NCI-H2107 (cell line): ENCODE measurements around the gene UBALD2.
"Not testable (repeated sequence)": the region's sequence is repeated elsewhere in the genome, so short reads cannot be mapped to it uniquely, and the experiment has no call there.

ENCODE experiments used
- DNase-seq: peaks from one replicate; lab custom pipeline; 2025; lab: John Stamatoyannopoulos, UW

Gene UBALD2

DNA sequence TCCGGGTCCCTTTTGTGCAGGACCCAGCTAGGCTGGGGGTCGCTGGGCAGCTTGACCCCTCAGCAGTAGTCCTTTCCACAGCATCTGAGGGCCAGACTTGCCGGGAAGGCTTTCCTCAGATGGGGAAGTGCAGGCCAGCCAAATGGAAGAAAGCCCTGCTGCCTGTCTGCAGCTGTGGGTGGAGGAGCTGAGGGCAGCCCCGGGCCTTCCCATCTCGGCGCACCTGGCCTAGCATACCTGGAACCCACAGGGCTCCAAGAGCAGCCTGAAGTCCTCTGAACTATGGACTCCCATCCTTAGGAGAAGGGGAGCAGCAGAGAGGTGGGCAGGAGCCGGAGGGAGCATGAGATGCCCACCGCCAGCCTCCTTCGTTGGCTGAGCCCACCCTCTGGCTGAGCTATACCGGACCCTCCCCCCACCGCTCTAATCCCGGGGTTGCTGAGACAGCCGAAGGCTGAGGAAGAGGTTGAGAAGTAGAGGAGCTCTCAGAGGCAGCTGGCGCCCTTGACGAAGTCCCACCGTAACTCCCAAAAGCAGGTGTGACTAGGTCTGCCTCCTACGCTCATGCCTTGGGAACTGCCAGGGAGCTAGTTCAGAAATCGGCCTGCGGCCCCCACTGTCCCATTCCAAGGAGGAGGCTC is 13.2 kb downstream of the UBALD2 start:
- no peak for DNase-seq

DNA sequence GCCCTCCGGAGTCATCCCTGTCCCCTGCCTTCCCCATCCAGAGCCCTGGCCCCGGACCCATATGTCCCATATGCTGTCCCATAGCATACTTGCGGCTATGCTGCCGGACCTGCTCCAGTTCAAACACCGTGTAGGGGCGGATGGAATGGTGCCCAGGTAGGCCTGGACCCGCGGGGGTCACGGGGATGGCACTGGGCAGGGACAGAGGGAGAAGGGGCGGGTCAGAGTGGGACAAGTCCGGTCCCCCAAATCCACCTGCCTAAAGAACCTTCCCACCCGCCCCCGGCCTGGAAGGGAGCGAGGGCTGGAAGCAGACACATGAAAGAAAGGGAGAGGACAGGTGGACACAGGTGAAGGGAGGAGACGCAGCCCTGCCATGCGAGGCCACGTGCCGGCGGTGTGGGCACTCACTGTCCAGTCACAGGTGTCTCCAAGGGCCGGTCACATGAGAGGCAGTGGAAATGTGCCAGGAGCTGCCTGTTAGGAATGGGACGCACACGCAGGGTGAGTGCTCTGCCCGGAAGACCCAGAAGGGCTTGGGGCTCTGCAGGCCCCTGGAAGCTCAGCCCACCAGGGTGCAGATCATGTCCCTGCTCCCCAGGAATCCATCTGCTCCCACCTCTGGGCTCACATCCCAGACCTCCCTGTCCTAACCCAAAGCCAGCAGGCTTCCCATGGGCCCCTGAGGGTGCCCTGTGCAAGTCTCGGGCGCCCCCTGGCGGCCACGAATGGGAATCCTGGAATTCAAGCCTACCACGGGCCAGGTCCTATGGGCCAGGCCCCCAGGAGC is 14.0 kb downstream of the UBALD2 start:
- DNase-seq, result peak; percentile 86

DNA sequence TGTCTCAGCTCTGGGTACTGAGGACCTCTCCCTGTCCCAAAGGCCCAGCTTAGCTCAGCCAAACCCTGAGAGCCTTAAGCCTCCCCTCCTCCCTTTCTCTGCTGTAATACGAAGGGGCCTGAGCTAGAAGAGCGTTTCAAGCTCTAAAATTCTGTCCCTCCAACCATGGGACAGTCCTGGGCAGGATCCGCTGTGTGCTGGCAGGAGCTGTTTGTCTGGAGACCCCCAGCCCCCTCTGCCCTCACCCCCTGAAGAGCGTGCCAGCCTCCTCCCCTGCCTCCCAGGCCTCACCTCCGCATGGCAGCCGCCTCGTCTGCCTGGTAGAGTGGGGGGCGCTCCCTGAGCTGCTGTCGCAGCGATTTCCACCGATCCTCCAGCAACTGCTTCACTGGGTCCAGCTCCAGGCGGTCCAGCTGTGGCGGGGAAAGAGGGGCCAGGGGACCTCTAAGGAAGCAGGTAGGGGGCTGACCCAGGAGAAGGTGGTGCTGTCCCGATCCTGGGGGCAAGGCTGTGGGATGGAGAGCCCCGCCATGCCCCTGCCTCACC is 14.7 kb downstream of the UBALD2 start:
- DNase-seq, result no peak

DNA sequence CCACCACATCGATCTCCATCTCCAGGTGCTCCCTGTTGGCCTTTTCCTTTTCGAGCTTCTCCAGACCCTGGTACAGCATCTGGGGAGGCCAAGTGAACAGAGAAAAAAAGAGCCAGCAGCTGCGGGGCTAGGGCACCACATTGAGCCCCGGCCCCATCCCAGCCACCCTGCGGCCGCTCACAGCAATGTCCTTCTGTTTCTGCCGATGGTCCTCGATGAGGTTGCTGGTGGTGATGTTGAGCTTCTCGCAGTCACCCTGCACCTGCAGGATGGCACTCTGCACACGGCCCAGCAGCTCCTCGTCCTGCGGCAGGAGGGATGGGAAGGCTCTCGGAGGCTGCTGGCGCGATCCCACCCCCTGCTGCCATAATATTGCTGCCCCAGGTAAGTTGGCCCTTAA is 15.5 kb downstream of the UBALD2 start:
- DNase-seq, result no peak

DNA sequence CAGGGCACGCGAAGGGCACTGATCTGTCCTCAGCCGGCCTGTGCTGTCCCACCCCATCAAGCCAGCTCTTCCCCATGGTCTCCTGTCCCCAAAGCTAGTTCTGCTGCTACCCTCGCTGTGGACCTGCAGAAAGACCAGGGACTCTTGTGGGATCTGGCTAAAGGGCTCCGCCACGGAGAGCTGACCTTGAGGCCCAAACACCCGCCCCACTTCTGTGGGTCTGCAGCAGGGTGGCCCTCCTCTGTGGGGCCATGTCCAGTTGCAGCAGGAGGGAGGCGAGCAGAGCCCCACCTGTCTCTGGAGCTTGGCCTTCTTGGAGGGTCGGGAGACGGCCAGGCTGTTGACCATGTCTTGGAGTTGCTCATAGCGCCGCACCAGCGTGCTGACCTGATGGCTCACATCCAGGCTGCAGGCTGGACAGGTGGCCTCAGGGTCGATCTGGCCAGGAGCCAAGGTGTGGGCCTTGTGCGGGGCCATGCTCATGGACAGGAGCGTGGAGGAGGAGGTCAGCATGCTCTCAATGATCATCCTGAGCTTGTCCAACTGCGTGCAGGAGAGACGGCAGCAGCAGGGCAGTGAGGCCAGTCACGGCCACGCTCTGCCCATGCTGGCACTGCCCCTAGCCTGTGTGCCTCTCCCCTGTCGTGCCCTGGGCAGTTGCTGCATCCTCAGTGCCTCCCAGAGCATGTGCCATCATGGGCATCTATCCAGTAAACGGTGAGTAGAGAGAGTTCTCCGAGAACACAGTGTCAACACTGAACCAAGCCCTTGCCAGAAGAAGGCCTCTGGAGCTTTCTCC is 16.6 kb downstream of the UBALD2 start:
- no peak for DNase-seq

DNA sequence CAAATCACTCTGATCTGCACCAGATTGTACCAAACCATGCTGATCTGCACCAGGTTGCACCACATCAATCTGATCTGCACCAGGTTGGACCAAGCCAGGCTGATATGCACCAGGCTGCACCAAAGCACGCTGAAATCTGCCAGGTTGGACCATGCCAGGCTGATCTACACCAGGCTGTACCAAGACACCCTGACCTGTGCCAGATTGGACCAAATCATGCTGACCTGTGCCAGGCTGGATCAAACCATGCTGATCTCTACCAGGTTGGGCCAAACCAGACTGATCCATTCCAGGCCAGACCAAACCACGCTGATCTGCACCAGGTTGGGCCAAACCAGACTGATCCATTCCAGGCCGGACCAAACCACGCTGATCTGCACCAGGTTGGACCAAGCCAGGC is 27.4 kb downstream of the UBALD2 start:
- DNase-seq, result no peak

DNA sequence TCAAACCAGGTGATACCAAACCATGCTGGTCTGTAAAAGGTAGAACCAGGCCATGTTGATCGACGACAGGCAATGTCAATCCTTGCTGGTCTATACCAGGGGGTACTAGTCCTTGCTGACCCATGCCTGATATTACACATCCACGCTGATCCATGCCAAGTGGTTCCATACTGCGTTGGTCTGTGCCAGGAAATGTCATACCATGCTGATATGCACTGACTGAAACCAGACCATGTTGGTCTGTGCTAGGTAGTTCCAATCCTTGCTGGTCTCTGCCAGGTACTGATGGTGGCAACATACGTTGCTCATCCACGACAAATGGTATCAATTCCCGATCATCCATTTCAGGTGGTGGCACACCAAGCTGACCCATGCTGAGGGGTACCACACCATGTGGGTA is 28.0 kb downstream of the UBALD2 start:
- DNase-seq, result no peak

DNA sequence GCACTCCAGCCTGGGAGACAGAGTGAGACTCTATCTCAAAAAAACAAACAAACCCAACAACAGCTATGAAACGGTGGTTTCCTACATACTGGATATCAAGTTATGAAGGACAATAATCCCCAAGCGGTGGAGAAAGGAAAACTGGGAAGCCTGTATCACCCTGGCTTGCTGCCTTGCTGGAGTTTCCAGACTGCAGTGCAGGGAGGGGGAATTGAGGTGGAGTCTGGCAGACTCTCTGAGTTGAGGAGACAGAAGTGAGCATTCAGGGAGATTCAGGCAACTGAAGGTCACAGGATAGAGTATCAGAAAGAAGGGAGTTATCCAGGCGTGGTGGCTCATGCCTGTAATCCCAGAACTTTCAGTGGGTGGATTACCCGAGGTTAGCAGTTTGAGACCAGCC is 31.0 kb downstream of the UBALD2 start:
- no peak for DNase-seq

DNA sequence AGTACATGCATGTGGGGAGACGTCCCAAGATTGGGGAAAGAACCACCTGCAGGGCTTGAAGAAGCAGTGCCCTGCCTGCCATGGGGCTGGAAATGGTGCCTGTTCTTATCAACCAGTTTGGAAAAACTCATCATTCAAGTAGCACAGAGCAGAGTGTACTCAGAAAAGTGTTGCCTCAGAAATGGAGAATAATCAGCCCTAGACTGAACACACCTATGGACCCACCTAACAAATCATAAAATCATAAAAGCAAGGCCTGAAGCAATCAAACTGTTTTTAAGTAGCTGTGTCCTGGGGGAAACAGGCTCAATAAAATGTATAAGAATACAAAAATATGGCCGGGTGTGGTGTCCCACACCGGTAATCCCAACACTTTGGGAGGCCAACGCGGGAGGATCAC is 31.7 kb downstream of the UBALD2 start:
- DNase-seq, result no peak

DNA sequence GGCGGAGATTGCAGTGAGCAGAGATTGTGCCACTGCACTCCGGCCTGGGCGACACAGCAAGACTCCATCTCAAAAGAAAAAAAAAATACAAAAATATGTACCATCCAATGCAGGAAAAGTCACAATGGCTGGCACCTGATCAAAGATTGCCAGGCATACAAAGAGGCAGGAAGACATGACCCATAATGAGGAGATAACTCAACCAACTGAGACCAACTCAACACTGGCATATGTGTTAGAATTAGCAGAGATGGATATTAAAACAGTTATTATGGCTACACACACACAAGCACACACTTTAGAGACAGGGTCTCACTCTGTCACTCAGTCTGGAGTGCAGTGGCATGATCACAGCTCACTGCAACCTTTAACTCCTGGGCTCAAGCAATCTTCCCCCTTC is 32.3 kb downstream of the UBALD2 start:
- DNase-seq, result no peak

DNA sequence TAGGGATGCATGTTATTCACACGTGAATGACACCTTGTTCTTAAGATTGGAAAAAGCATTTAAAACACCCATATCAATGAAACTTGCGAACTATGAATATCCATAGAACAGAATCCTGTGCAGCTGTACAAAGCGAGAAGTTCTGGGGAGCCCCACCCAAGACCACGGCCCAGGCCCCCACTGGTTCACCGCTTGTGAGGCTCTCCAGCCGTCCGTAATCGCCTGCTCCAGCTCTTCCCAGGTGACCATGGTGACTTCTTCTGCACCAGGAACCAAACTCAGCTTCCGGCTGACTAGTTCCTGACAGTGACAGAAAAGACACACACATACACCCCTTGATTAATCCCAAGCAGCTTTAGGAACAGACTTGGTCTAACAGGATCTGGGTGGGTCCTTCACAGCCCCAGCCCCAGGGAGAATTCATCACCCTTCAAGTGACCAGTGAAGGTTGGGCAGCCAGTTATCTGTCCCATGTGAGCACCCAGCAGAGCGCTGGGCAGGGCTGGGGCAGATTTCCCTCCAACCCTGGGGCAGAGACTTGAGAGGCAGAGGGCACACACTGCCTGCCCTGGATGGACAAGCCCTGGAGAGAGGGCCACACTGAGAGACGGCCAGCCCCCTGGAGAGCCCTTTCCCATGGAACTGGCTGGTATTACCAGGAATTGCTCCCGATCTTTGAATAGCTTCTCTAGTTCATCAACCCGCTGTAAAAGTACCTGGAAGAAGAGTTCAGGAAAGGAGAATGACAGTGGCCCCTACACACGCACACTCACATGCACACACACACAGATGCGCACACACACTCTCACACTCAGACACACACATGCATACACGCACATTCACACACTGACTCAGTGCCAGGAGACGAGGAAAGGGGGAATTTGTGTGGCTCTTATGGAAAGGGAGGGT is 39.3 kb downstream of the UBALD2 start:
- no peak for DNase-seq

DNA sequence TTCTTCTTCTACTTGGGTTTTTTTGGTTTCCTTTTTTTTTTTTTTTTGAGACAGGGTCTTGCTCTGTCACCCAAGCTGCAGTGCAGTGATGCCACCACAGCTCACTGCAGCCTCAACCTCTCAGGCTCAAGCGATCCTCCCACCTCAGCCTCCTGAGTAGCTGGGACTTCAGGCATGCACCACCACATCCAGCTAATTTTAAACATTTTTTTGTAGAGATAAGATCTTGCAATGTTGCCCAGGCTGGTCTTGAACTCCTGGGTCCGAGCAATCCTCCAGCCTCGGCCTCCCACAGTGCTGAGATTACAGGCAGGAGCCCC is 39.9 kb downstream of the UBALD2 start:
- DNase-seq, result not testable (repeated sequence)

DNA sequence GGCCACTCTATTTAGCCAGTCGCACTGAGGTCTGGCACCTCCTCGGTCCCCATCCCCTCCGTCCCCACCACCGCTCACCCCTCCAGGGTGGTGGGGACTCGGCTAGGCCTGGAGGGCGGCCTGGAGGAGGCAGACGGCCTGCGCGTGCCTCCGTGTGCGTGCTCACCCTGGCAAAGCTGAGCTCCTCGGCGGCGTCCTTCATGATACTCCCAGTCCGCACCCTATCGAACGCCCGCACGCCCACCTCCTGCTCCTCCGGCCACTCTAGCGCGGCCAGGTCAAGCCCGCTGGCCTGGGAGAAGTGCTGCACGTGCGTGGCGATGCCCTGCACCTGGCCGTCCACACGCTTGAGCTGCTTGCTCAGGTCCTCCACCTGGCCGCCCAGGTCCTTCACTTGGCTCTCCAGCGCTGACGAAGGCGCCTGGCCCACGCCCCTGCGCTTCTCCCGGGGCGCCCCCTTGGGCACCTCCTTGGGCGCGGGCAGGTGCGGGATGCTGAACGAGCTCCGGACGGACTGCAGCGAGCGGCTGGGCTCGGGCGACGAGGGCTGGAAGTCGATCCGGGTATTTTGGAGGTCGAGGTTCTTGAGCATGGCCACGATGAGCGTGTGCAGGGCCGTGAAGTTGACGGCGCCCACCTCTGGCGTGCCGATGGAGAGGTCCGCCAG is 42.3 kb downstream of the UBALD2 start:
- no peak for DNase-seq

DNA sequence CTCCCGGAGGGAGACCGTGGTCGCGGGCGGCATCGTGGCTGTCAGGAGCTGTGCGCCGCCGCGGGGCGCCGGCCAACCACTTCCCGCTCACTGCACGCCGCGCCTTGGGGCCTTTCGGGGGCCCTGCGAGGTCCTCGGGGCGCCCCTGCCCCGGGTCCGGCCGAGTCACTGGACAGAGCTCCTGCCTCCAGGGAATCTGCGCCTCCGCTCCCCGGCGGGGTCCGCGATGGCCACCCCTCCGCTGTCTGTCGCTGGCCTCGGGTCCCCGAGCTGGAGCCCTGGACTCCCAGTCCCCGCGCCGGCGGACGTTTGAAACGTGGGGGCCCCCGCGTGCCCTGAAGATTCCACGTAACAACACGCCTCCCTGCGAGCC is 42.8 kb downstream of the UBALD2 start, which contains the start of gene QRICH2:
Gene QRICH2, minus strand, starts transcription at position 311 of the 373 bp plus-strand sequence. Its CDS starts 278 bp downstream, at position 33.
- no peak for DNase-seq

DNA sequence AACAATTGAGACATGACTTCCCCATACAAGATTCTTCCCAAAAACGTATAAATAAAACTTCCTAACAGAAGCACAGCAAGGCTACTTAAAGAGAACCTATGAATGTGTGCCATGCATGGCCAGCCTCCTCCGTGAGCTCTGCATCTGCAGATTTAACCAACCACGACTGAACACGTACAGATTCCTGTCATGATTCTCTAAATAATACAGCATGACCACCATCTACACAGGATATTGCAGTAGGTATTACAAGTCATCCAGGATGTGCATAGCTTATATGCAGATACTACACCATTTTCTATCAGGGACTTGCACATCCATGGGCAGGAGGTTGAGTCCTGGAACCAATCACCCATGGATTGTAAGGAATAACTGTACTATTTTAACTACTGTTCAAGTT is 44.3 kb downstream of the UBALD2 start:
- DNase-seq, result no peak

DNA sequence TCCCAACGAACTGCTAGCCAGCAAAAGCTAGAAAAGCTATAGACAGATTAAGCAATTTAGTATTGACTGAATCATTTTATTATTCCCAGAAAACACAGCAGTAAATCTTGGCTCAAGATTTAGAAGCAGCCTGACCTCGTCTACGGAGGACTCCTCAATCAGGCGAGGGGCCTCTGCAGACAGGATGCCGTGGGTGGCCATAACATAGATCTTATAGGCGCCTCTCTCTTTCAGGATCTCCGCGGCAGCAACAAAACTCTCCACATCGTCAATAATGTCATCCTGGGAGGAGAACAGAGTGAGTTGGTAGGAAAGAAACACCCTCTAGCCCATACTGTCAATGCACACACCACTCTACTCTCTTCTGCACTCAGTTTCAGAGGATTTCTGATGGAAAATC is 47.6 kb downstream of the UBALD2 start:
- no peak for DNase-seq

DNA sequence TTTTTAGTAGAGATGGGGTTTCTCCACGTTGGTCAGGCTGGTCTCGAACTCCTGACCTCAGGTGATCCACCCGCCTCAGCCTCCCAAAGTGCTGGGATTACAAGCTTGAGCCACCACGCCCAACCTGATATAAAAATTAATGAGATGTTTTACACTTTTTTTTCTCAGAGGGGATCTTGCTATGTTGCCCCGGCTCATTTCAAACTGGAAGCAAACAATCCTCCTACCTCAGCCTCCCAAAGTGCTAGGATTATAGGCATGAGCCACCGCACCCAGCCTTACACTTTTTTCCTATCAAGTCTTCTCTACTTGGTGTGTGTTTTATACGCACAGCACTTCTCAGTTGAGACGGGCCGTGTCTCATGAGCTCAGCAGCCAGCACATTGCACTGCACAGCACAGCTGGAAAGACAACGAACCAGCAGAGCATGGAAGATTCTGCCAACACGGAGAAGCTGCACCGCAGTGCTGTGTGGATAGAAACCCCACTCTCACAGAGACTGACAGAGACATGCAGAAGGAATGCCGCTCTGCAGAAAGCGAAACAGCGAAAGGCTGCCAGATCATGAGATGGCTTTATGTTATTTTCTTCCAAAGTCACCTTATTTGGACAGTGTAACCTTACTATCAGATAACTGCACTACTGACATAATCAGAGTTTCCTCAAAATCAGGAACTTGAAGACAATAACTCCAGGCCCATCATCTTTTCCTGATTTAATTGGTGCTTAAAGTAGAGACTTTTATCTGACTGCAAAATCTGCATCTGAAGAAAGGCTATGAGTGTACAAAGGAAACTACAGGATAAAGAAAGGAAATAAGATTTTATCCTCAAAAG is 49.5 kb downstream of the UBALD2 start:
- DNase-seq, result no peak

DNA sequence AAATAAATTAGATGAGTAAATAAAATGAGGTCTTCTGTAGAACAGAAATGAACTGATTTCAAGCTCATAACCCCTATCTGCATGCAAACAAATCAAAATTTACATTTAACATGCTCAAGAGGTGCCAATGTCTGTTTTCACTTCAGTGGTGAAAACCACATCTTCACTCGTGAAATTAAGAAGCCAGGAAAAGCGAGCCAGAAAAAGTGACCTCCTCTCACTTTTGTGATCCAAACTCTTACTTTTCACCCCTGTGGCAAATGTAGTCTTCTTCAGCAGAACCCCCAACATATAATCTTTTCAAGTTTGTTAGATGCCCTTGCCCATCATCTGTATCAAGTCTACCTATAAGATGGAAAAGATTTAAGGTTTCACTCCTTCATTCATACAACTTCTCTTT is 52.4 kb downstream of the UBALD2 start:
- no peak for DNase-seq

DNA sequence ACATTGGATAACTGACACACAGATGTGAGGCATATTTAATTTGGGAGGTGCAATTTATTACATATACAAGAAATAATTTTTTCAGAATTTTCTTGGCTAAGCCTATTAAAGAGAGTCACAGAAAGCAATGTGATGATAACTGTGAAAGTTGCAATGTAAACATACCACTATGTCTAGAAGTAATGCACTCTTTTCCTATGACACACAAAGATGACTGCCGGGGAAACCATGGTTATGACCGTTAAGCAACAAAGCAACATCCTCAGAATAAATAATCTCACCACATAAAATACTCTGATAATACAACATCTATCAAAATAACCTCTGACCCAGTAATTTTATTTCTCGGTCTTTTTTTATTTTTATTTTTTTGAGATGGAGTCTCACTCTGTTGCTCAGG is 53.4 kb downstream of the UBALD2 start:
- DNase-seq, result no peak
